PFSK-1 (cell line): ENCODE results near the gene IRF5.
A peak's percentile ranks its signal among the peaks of the same experiment; 100 is the strongest.

Source experiments
- FOXP2 ChIP-seq: optimal IDR thresholded peaks from 2 replicates; pipeline ENCODE3; 2011; ENCODE audit warnings: borderline replicate concordance, control low read depth, inconsistent platforms; ENCODE audit not compliant: insufficient read depth; ENCODE audit errors: extremely low read length, extremely low read depth
- POLR2AphosphoS5 ChIP-seq: IDR thresholded peaks from 2 replicates; pipeline ENCODE4 v1.6.1; 2012; ENCODE audit warnings: low read depth, mild to moderate bottlenecking, control low read depth, low read length, moderate library complexity
- REST ChIP-seq, 2 experiments: IDR thresholded peaks; 2 replicates each; pipeline versions ENCODE4 v1.6.1 to v1.8.0; 2011 to 2012; ENCODE audit warnings: low read depth in 2 of 2, low read length in 2 of 2, control low read depth in 1 of 2, inconsistent platforms in 1 of 2, mild to moderate bottlenecking in 1 of 2, moderate library complexity in 1 of 2; ENCODE audit not compliant: insufficient read depth in 1 of 2
- SIN3A ChIP-seq: IDR thresholded peaks from 2 replicates; pipeline ENCODE4 v1.6.1; 2012; ENCODE audit warnings: mild to moderate bottlenecking, low read length, moderate library complexity, borderline replicate concordance; ENCODE audit not compliant: insufficient read depth
- TAF1 ChIP-seq: IDR thresholded peaks from 2 replicates; pipeline ENCODE4 v1.6.1; 2012; ENCODE audit warnings: low read length, control low read depth, borderline replicate concordance; ENCODE audit not compliant: insufficient read depth

The IRF5 gene

GRCh38 chr7:128922496-128923410, 15.0 kb upstream of the IRF5 start:
- no peak for TF ChIP-seq SIN3A
- TF ChIP-seq REST (IDR thresholded peaks at IDR 0.05; ENCODE audit: insufficient read depth in 1 of 2, low read depth in 2 of 2, low read length in 2 of 2): no peak

DNA sequence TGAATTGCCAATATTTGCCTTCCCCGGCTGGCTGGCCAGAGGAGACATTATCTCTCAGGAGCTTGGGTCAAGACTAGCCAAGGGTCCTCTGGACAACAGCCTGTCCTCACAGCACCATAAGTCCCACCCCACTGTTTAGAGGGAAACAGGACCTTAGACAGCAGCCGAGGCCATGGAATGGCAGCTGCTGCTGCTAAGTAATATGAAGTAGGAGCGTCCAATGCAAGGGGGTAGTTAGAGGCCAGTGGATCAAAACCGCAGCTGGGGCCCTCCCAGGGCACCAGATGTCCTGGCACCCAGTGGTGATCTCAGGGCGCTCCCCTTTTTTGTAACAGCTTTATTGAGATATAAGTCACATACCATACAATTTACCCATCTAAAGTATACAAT, 14.3 kb upstream of the IRF5 start:
- no peak for TF ChIP-seq FOXP2
- peak in 1 of 2 experiments; percentile 77; a peak in 1 of 4 replicates for TF ChIP-seq REST (IDR thresholded peaks at IDR 0.05; ENCODE audit: insufficient read depth in 1 of 2, low read depth in 2 of 2, low read length in 2 of 2)
- no peak for TF ChIP-seq TAF1
- no peak for TF ChIP-seq POLR2AphosphoS5

DNA sequence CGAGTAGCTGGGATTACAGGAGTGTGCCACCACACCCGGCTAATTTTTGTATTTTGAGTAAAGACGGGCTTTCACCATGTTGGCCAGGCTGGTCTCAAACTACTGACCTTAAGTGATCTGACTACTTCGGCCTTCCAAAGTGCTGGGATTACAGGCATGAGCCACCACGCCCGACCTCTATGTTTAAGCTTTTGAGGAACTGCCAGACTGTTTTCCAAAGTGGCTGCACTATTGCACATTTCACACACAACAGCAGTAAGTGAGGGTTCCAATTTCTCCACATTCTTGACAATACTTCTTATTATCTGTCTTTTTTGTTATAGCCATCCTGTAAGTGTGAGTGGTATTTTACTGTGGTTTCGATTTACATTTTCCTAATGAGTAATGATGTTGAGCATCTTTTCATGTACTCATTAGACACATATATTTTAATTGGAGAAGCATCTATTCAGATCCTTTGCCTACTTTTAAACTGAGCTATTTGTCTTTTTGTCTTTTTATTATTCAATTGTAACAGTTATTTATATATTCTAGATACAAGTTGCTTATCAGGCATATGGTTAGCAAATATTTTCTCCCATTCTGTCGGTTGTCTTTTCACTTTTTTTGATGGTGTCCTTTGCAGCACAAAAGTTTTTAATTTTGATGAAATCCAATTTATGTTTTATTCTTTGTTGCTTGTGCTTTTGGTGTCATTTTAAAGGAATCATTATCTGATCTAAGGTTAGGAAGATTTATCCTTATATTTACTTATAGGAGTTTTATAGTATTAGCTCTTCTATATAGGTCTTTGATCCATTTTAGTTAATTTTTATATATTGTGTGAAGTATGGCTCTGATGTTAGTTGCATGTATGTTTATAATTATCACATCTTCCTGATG, 12.8 kb upstream of the IRF5 start:
- TF ChIP-seq POLR2AphosphoS5: no peak

GRCh38 chr7:128928159-128928813, 9.4 kb upstream of the IRF5 start:
- TF ChIP-seq TAF1: no peak
- TF ChIP-seq SIN3A: no peak
- no peak for TF ChIP-seq POLR2AphosphoS5
- no peak for TF ChIP-seq FOXP2
- no peak for TF ChIP-seq REST (IDR thresholded peaks at IDR 0.05; ENCODE audit: insufficient read depth in 1 of 2, low read depth in 2 of 2, low read length in 2 of 2)

- TF ChIP-seq FOXP2 (no peak), SIN3A (no peak)
These were observed 8.6 kb upstream of the IRF5 start for GRCh38 chr7:128928882-128929788.
